ENCODE data around the gene ABRACL. TPM values are rescaled to one million over a fixed set of nuclear protein-coding genes. Genes with fewer than 3 reads are reported as not detected.

The ABRACL gene
- total RNA-seq, 1 experiment from 2014 or later = 117 TPM

GRCh38 chr6:139037490-139037889 is 8.9 kb downstream of the ABRACL start (continued):
- no peak for TF ChIP-seq AR (CRISPR knock-in tag; IDR thresholded peaks at IDR 0.05)
- TF ChIP-seq FOXJ3 (CRISPR knock-in tag; IDR thresholded peaks at IDR 0.05; ENCODE audit: borderline replicate concordance) = no peak
- TF ChIP-seq NFATC4 (CRISPR knock-in tag; IDR thresholded peaks at IDR 0.05) = no peak
- TF ChIP-seq, protein P1, sequence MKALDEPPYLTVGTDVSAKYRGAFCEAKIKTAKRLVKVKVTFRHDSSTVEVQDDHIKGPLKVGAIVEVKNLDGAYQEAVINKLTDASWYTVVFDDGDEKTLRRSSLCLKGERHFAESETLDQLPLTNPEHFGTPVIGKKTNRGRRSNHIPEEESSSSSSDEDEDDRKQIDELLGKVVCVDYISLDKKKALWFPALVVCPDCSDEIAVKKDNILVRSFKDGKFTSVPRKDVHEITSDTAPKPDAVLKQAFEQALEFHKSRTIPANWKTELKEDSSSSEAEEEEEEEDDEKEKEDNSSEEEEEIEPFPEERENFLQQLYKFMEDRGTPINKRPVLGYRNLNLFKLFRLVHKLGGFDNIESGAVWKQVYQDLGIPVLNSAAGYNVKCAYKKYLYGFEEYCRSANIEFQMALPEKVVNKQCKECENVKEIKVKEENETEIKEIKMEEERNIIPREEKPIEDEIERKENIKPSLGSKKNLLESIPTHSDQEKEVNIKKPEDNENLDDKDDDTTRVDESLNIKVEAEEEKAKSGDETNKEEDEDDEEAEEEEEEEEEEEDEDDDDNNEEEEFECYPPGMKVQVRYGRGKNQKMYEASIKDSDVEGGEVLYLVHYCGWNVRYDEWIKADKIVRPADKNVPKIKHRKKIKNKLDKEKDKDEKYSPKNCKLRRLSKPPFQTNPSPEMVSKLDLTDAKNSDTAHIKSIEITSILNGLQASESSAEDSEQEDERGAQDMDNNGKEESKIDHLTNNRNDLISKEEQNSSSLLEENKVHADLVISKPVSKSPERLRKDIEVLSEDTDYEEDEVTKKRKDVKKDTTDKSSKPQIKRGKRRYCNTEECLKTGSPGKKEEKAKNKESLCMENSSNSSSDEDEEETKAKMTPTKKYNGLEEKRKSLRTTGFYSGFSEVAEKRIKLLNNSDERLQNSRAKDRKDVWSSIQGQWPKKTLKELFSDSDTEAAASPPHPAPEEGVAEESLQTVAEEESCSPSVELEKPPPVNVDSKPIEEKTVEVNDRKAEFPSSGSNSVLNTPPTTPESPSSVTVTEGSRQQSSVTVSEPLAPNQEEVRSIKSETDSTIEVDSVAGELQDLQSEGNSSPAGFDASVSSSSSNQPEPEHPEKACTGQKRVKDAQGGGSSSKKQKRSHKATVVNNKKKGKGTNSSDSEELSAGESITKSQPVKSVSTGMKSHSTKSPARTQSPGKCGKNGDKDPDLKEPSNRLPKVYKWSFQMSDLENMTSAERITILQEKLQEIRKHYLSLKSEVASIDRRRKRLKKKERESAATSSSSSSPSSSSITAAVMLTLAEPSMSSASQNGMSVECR (CRISPR knock-in tag; IDR thresholded peaks at IDR 0.05; ENCODE audit: borderline replicate concordance) = no peak
- TF ChIP-seq EMX1 (CRISPR knock-in tag; IDR thresholded peaks at IDR 0.05) = no peak
- no peak for TF ChIP-seq ATF2 (CRISPR knock-in tag; IDR thresholded peaks at IDR 0.05; ENCODE audit: borderline replicate concordance, low read depth)

- H3K36me3 Mint-ChIP-seq = peaks cover 34% of the 10 kb centered on the region
- H3K4me3 Mint-ChIP-seq = no peak overlapping the region
- DNase-seq (ENCODE audit: low spot score) = no peak
- H3K27me3 Mint-ChIP-seq (ENCODE audit: low read depth) = no peaks in the 10 kb centered on the region
- ChIA-PET CTCF (no interaction called here), POLR2A (no interaction called here)
- no peak for ATAC-seq
- no peaks in the 10 kb centered on the region for H3K9me3 Mint-ChIP-seq
- peak overlapping the region; percentile 0; the same call in 1 of the 2 replicates for H3K27ac Mint-ChIP-seq
- H3K4me1 Mint-ChIP-seq = peaks cover 6% of the 10 kb centered on the region; the same call in 1 of the 2 replicates
- TF ChIP-seq, protein P2, sequence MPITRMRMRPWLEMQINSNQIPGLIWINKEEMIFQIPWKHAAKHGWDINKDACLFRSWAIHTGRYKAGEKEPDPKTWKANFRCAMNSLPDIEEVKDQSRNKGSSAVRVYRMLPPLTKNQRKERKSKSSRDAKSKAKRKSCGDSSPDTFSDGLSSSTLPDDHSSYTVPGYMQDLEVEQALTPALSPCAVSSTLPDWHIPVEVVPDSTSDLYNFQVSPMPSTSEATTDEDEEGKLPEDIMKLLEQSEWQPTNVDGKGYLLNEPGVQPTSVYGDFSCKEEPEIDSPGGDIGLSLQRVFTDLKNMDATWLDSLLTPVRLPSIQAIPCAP (CRISPR knock-in tag; IDR thresholded peaks at IDR 0.05) = no peak
- no peak for TF ChIP-seq NR1H2 (CRISPR knock-in tag; IDR thresholded peaks at IDR 0.05)
- TF ChIP-seq, protein P3, sequence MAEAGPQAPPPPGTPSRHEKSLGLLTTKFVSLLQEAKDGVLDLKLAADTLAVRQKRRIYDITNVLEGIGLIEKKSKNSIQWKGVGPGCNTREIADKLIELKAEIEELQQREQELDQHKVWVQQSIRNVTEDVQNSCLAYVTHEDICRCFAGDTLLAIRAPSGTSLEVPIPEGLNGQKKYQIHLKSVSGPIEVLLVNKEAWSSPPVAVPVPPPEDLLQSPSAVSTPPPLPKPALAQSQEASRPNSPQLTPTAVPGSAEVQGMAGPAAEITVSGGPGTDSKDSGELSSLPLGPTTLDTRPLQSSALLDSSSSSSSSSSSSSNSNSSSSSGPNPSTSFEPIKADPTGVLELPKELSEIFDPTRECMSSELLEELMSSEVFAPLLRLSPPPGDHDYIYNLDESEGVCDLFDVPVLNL (CRISPR knock-in tag; IDR thresholded peaks at IDR 0.05; ENCODE audit: borderline replicate concordance, low read depth) = no peak
- TF ChIP-seq KAT7 (CRISPR knock-in tag; IDR thresholded peaks at IDR 0.05; ENCODE audit: borderline replicate concordance) = no peak
- TF ChIP-seq, protein P4, sequence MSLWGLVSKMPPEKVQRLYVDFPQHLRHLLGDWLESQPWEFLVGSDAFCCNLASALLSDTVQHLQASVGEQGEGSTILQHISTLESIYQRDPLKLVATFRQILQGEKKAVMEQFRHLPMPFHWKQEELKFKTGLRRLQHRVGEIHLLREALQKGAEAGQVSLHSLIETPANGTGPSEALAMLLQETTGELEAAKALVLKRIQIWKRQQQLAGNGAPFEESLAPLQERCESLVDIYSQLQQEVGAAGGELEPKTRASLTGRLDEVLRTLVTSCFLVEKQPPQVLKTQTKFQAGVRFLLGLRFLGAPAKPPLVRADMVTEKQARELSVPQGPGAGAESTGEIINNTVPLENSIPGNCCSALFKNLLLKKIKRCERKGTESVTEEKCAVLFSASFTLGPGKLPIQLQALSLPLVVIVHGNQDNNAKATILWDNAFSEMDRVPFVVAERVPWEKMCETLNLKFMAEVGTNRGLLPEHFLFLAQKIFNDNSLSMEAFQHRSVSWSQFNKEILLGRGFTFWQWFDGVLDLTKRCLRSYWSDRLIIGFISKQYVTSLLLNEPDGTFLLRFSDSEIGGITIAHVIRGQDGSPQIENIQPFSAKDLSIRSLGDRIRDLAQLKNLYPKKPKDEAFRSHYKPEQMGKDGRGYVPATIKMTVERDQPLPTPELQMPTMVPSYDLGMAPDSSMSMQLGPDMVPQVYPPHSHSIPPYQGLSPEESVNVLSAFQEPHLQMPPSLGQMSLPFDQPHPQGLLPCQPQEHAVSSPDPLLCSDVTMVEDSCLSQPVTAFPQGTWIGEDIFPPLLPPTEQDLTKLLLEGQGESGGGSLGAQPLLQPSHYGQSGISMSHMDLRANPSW (CRISPR knock-in tag; conservative IDR thresholded peaks at IDR 0.05; ENCODE audit: low read depth) = no peak
- TF ChIP-seq ESRRA (CRISPR knock-in tag; IDR thresholded peaks at IDR 0.05; ENCODE audit: borderline replicate concordance) = no peak
- no peak for TF ChIP-seq ZNF232 (CRISPR knock-in tag; IDR thresholded peaks at IDR 0.05)
- TF ChIP-seq, protein P5, sequence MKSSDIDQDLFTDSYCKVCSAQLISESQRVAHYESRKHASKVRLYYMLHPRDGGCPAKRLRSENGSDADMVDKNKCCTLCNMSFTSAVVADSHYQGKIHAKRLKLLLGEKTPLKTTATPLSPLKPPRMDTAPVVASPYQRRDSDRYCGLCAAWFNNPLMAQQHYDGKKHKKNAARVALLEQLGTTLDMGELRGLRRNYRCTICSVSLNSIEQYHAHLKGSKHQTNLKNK (CRISPR knock-in tag; IDR thresholded peaks at IDR 0.05) = no peak
- no peak for TF ChIP-seq CBFB (CRISPR knock-in tag; IDR thresholded peaks at IDR 0.05; ENCODE audit: low read depth)
- TF ChIP-seq ZNF219 (CRISPR knock-in tag; IDR thresholded peaks at IDR 0.05; ENCODE audit: borderline replicate concordance) = no peak
- no peak for TF ChIP-seq ETV6 (CRISPR knock-in tag; IDR thresholded peaks at IDR 0.05)
- TF ChIP-seq TCF7 (CRISPR knock-in tag; IDR thresholded peaks at IDR 0.05; ENCODE audit: low read depth) = no peak
- no peak for TF ChIP-seq FOXK1 (CRISPR knock-in tag; IDR thresholded peaks at IDR 0.05)
- TF ChIP-seq ZNF416 (CRISPR knock-in tag; IDR thresholded peaks at IDR 0.05) = no peak
- TF ChIP-seq ZNF263 (CRISPR knock-in tag; IDR thresholded peaks at IDR 0.05; ENCODE audit: low read depth) = no peak
- TF ChIP-seq, protein P6, sequence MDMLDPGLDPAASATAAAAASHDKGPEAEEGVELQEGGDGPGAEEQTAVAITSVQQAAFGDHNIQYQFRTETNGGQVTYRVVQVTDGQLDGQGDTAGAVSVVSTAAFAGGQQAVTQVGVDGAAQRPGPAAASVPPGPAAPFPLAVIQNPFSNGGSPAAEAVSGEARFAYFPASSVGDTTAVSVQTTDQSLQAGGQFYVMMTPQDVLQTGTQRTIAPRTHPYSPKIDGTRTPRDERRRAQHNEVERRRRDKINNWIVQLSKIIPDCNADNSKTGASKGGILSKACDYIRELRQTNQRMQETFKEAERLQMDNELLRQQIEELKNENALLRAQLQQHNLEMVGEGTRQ (CRISPR knock-in tag; IDR thresholded peaks at IDR 0.05) = no peak
- no peak for TF ChIP-seq CREM (CRISPR knock-in tag; IDR thresholded peaks at IDR 0.05)
Measured at GRCh38 chr6:139044250-139044649, 15.7 kb downstream of the ABRACL start.

Measured in WTC11 (cell line).